Left renal pelvis (tissue), 4 donors: ENCODE data around the gene PMF1. TPM values are rescaled to one million over a fixed set of nuclear protein-coding genes. Genes with fewer than 3 reads are reported as not detected.

Experiments
- polyA plus RNA-seq, 4 donors: library from polyadenylated mRNA; unstranded; fragments of 120-200 nt; gene quantifications; one replicate each; pipeline ENCODE4 v1.2.1, GENCODE V29; 2013; ENCODE audit not compliant: insufficient read length in 4 of 4

Gene PMF1
- polyA plus RNA-seq, 4 donors: 48.8 to 110 (median 80.0) TPM

Other genes starting within 250 kb of the PMF1 start
- gene ARHGEF2, start 234.5 kb upstream of the PMF1 start, polyA plus RNA-seq: 10 to 100 TPM; 77.1 to 88.9 (median 82.7) TPM
- gene SSR2, start 192.1 kb upstream of the PMF1 start, polyA plus RNA-seq: 100 to 1,000 TPM; 353 to 473 (median 417) TPM
- 10 to 100 TPM; 38.3 to 61.2 (median 51.5) TPM for gene UBQLN4, start 159.2 kb upstream of the PMF1 start, polyA plus RNA-seq
- gene LAMTOR2, start 158.2 kb upstream of the PMF1 start, polyA plus RNA-seq: 10 to 100 TPM; 35.2 to 69.7 (median 51.8) TPM
- 10 to 100 TPM in 3 of 4 donors, 1 to 10 TPM in 1; 1.7 to 66.2 (median 52.7) TPM for gene RAB25, start 151.8 kb upstream of the PMF1 start, polyA plus RNA-seq
- 10 to 100 TPM; 40.9 to 46.9 (median 45.0) TPM for gene MEX3A, start 130.5 kb upstream of the PMF1 start, polyA plus RNA-seq
- 100 to 1,000 TPM in 2 of 4 donors, 10 to 100 TPM in 2; 94.5 to 161 (median 104) TPM for gene LMNA, start 98.3 kb upstream of the PMF1 start, polyA plus RNA-seq
- 10 to 100 TPM in 3 of 4 donors, 1 to 10 TPM in 1; 2.5 to 26.8 (median 22.4) TPM for gene SEMA4A, start 59.4 kb upstream of the PMF1 start, polyA plus RNA-seq
- 10 to 100 TPM; 16.6 to 30.5 (median 27.7) TPM for gene SLC25A44, start 18.9 kb upstream of the PMF1 start, polyA plus RNA-seq
- gene BGLAP, start 29.2 kb downstream of the PMF1 start, polyA plus RNA-seq: 1 to 10 TPM; 1.3 to 7.4 (median 1.9) TPM
- gene PAQR6, start 35.0 kb downstream of the PMF1 start, polyA plus RNA-seq: 1 to 10 TPM; 2.4 to 6.8 (median 4.0) TPM
- 10 to 100 TPM; 34.1 to 70.1 (median 56.0) TPM for gene SMG5, start 69.8 kb downstream of the PMF1 start, polyA plus RNA-seq
- gene TMEM79, start 71.3 kb downstream of the PMF1 start, polyA plus RNA-seq: 1 to 10 TPM; 4.1 to 9.2 (median 6.1) TPM
- gene GLMP, start 82.7 kb downstream of the PMF1 start, polyA plus RNA-seq: 10 to 100 TPM; 53.7 to 66.3 (median 63.0) TPM
- not detected for gene VHLL, start 86.3 kb downstream of the PMF1 start, polyA plus RNA-seq
- gene CCT3, start 125.3 kb downstream of the PMF1 start, polyA plus RNA-seq: 100 to 1,000 TPM; 211 to 364 (median 337) TPM
- 1 to 10 TPM in 2 of 4 donors, under 1 TPM in 2; 0.23 to 2.2 (median 0.67) TPM for gene TSACC, start 125.5 kb downstream of the PMF1 start, polyA plus RNA-seq
- 10 to 100 TPM in 3 of 4 donors, under 1 TPM in 1; 0.26 to 26.3 (median 10.4) TPM for gene RHBG, start 156.2 kb downstream of the PMF1 start, polyA plus RNA-seq